DMS153 (cell line): ENCODE measurements around the gene PACS1.

Experiments used
- DNase-seq: peaks from one replicate; lab custom pipeline; 2025; lab: John Stamatoyannopoulos, UW

The PACS1 gene

GRCh38 chr11:66224226-66224855 is 154.3 kb downstream of the PACS1 start:
- DNase-seq, result no peak

DNA sequence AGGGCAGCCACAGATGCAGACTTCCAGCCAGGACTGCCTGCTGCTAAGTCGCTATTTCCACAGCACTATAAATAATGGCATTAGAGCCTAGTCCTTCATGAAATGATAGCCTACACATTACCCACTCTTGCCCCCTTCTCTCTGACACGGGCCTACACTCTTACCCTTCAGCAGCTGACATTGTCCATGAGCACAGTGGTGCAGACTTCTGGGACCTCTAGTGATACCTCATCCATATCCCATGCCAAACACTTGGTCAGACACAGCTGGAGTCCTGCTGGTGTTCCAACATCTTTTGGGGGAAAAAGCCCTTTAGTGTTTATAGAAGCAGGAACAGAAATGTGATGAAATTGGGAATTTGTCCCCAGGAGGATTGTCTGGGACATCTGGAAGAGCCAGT is 155.0 kb downstream of the PACS1 start:
- no peak for DNase-seq

GRCh38 chr11:66226101-66226500 is 156.0 kb downstream of the PACS1 start:
- no peak for DNase-seq

DNA sequence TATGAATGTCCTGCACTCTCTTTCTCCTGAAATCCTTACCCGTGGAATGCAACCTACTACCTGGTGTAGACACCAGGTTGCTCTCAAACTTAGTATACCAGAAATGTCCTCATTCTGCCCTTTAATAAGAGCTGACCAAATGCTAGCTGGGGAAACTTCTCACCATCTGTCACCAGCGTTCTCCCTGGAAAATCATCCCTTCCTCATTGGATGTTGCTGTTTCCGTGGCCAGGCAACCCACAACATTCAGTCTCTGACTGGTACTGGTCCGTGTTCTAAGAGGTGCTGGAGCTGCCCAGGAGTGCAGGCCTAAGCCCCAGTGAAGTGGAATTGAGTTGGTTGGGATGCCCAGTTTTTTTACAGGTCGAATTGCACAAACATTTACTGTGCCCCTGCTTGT is 157.6 kb downstream of the PACS1 start:
- DNase-seq, result no peak

DNA sequence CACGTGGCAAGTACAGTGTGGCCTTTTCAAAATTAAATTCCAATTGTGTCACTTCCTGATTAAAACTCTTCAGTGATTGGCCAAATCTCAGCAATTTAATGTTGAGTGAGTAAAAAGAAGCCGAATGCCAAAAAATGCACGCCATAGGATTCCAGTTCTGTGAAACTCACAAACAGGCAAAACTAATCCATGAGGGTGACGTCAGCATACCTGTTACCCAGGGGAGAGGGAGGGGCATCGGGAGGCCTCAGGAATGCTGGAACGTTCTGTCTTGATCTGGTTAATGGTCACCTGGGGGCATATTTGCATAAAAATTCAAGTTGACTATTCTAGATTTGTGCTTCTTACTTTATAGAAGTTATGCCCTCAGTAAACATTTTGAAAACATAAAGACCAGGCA is 158.4 kb downstream of the PACS1 start:
- no peak for DNase-seq

DNA sequence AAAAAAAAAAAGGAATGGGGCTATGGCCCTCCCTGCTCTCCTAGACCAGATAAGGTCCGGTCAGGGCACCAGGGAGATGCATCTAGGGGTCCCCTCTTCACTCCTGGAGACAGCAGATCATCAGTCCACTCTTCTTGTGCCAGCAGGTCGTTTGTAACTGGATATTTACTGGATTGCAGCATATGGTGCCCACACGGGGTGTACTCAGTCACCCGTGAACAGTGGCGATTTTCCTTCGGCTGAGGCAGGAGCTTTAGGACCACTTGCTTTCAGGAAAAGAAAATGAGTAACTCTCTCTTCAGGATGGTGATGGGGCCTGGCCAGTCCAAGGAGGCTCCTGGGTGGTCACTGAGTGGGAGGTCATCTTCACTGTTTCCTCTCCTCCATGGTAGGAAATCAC is 160.1 kb downstream of the PACS1 start:
- DNase-seq, result no peak

GRCh38 chr11:66230978-66231377 is 160.9 kb downstream of the PACS1 start:
- no peak for DNase-seq

DNA sequence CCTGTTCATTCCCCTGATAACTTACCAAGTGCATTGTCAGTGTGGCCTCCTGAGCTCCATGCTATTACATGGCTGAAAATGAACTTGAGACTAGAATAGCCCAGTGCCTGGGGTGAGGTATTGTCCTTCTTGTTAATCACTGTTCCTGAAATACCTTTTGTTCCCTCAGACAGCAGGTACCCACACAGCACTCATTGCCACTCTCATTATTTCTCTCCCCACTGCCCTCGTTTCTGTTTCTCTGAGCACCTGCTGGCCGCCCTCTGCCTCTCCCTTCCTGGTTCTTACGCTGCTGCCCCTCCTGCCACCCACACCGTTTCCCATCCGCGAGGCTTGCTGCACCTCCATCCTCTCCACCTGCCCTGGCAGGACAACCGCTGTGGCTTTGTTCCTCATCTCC is 161.5 kb downstream of the PACS1 start:
- DNase-seq, result peak; percentile 54

GRCh38 chr11:66232769-66233168 is 162.7 kb downstream of the PACS1 start:
- no peak for DNase-seq

- DNase-seq, result no peak
These were observed 163.2 kb downstream of the PACS1 start for GRCh38 chr11:66233301-66233700.

DNA sequence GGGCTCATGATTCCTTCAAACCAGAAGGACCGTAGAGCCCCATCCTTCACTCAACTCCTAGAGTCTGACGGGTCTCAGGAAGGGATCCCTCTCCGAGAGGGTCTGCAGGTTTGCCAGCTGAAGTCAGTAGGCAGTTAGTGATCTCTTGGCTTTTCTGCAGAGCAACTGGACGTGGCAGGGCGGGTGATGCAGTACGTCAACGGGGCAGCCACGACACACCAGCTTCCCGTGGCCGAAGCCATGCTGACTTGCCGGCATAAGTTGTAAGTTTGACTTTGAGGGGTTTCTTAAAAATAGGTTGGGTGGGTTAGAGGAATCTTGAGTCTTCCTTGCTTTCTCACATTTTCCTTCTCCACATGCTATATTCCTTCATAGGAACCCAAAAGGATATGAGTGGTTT is 165.1 kb downstream of the PACS1 start:
- no peak for DNase-seq

DNA sequence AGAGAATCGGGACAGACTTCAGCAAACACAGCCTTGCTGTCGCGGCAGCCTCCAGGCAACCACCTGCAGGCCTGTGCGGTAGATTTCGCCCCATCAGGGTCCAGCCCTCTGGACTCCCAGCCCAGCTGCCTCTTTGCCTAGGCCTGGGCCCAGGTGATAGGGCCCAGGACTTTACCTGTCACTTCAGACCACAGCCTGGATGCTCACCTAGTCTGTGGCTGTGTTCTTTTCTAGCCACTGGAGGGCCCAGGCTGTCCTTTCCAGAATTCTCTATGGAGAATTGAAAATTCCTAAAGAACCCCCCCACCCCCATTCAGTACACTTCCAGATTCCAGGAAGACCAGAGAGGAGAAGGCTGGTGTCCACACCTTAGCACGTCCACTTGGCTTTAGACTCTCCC is 167.8 kb downstream of the PACS1 start:
- no peak for DNase-seq

- DNase-seq, result no peak
These were observed 168.8 kb downstream of the PACS1 start for GRCh38 chr11:66238786-66239413.

DNA sequence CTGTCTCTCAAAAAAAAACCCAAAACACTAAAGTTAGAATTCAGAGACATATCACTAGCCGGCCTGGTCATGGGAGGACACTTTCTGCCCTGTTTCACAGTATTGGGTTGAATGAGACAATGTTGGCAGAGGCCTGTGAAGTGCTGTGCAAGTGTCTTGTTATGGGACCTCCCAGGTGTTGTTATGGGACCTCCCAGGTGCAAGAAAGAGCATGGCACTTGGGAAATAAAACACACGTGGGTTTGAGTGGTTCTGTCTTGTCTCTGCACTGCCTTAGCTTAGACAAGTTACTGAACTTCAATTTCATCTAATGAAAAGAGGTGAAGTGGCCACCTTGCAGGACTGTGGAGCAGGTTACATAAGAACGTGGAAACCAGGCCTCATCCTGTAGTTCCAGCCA is 169.4 kb downstream of the PACS1 start:
- no peak for DNase-seq

GRCh38 chr11:66239998-66240780 is 170.1 kb downstream of the PACS1 start:
- no peak for DNase-seq

- no peak for DNase-seq
These were observed 170.7 kb downstream of the PACS1 start for GRCh38 chr11:66240781-66241136.

DNA sequence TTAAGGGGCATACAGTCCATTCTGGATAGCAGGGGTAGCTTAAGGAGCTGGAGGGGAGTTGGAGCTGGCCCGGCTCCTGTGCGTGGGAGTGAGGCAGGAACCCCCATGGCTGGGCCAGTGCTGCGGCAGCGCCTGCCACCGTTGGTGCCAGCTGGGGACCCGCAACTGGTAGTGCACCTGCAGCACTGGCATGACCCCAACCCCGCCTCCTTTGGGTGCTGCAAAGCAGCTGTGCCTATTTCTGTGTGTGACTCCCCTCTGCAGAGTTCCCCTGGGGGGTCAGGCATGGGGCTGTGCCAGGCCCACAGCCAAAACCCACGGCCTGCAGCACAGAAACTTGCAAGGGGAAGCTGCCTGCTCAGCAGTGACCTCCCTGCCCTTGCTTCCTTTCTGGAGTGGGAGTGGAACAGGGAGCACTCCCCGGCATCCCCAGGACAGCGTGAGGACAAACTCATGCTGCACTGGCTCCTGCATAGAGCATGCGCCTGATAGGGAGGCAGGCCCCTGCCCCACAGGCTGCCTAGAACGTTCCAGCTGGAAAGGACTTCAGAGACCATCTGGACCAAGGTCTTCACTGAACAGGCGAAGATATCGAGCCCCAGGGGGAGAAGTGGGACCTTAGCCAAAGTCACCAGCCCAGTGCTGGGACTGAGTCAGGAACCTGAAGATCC is 172.2 kb downstream of the PACS1 start:
- no peak for DNase-seq

- DNase-seq, result no peak
These were observed 173.9 kb downstream of the PACS1 start for GRCh38 chr11:66243782-66244535.

GRCh38 chr11:66247295-66247694 is 177.2 kb downstream of the PACS1 start:
- no peak for DNase-seq

DNA sequence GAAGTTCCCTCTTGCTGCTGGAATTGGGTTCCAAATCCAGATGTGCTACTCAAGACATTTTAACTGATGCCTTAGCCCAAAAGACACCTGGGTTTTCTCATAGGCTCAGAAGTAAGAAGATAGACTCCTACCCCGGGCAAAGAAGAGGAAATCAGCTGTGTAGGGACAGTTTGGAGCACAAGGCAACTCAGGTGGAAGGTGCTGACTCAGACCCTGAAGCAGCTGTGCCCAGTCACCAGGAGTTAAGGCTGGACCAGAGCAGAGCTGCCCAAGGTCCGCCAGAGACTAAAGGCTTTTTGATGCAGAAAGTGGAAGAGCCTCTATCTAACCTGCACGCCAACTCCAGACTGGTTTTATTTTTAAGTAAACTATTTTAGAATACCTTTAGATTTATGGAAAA is 177.7 kb downstream of the PACS1 start:
- no peak for DNase-seq

GRCh38 chr11:66248903-66249302 is 178.8 kb downstream of the PACS1 start:
- no peak for DNase-seq

GRCh38 chr11:66251809-66252208 is 181.7 kb downstream of the PACS1 start:
- DNase-seq, result no peak
